H1 (cell line): ENCODE measurements around the gene TEX14.

Source experiments
- BRCA1 ChIP-seq: IDR thresholded peaks from 2 replicates; pipeline ENCODE4 v1.6.1; 2012; ENCODE audit warnings: low read depth, low read length, improper control_type of control experiment
- CTCF ChIP-seq, 3 experiments: IDR thresholded peaks; 1 replicate in 2 of 3; 2 replicates in 1 of 3; pipeline versions ENCODE4 v1.5.1 to v1.6.1; 2011; ENCODE audit warnings: low read length in 3 of 3, mild to moderate bottlenecking in 3 of 3, inconsistent platforms in 2 of 3, low read depth in 1 of 3, moderate library complexity in 1 of 3; ENCODE audit not compliant: insufficient read depth in 1 of 3; ENCODE audit errors: control extremely low read depth in 1 of 3
- JUND ChIP-seq: IDR thresholded peaks from 2 replicates; pipeline ENCODE4 v1.6.1; 2011; ENCODE audit warnings: mild to moderate bottlenecking, improper control_type of control experiment, low read length
- POLR2A ChIP-seq, 2 experiments: IDR thresholded peaks; 1 replicate in 1 of 2; 2 replicates in 1 of 2; pipeline ENCODE4 v1.6.1; 2011; ENCODE audit warnings: low read depth in 2 of 2, low read length in 2 of 2, mild to moderate bottlenecking in 2 of 2; ENCODE audit errors: control extremely low read depth in 1 of 2
- POLR2AphosphoS5 ChIP-seq: IDR thresholded peaks from 2 replicates; pipeline ENCODE4 v1.6.1; 2011; ENCODE audit warnings: low read depth, low read length

- no peak for TF ChIP-seq POLR2A (IDR thresholded peaks at IDR 0.05; ENCODE audit: control extremely low read depth in 1 of 2, low read depth in 2 of 2, low read length in 2 of 2)
- TF ChIP-seq POLR2AphosphoS5, result no peak
- TF ChIP-seq CTCF (IDR thresholded peaks at IDR 0.05; ENCODE audit: control extremely low read depth in 1 of 3, insufficient read depth in 1 of 3, low read depth in 1 of 3, low read length in 3 of 3), result no peak
- no peak for TF ChIP-seq BRCA1
- no peak for TF ChIP-seq JUND
Observed at GRCh38 chr17:58640202-58640601, 51.6 kb downstream of the TEX14 start.
